H9 (cell line): ENCODE data around the gene PFKL. TPM values are rescaled to one million over a fixed set of nuclear protein-coding genes. Genes with fewer than 3 reads are reported as not detected.

Source experiments
- DNase-seq: peaks from one replicate; pipeline ENCODE4 v3.0.0-alpha.2; 2017
- H2AFZ ChIP-seq: one replicate; pipeline ENCODE4 v1.6.1; 2013; ENCODE audit warnings: mild to moderate bottlenecking, low read length, control low read depth, moderate library complexity
- H2AK5ac ChIP-seq: 2 replicates; pipeline ENCODE4 v1.6.1; 2013; ENCODE audit warnings: low read length, control low read depth, mixed read lengths; ENCODE audit not compliant: insufficient read length
- H2BK120ac ChIP-seq: one replicate; pipeline ENCODE4 v1.6.1; 2013; ENCODE audit warnings: low read depth, mild to moderate bottlenecking, low read length, control low read depth, inconsistent platforms; ENCODE audit not compliant: poor library complexity, severe bottlenecking
- H2BK12ac ChIP-seq: 2 replicates; pipeline ENCODE4 v1.6.1; 2013; ENCODE audit warnings: low read length, control low read depth, mixed read lengths, low read depth; ENCODE audit not compliant: insufficient read length
- H2BK15ac ChIP-seq: 2 replicates; pipeline ENCODE4 v1.6.1; 2013; ENCODE audit warnings: low read depth, low read length, control low read depth
- H2BK20ac ChIP-seq: one replicate; pipeline ENCODE4 v1.6.1; 2013; ENCODE audit warnings: low read depth, mild to moderate bottlenecking, low read length, control low read depth, inconsistent platforms; ENCODE audit not compliant: poor library complexity, severe bottlenecking
- H2BK5ac ChIP-seq: 2 replicates; pipeline ENCODE4 v1.6.1; 2013; ENCODE audit warnings: low read length, control low read depth, mixed read lengths; ENCODE audit not compliant: insufficient read length
- H3K14ac ChIP-seq: 2 replicates; pipeline ENCODE4 v1.6.1; 2013; ENCODE audit warnings: low read length, control low read depth; ENCODE audit not compliant: insufficient read depth
- H3K18ac ChIP-seq: 2 replicates; pipeline ENCODE4 v1.6.1; 2013; ENCODE audit warnings: low read depth, mild to moderate bottlenecking, mixed read lengths, low read length, control low read depth; ENCODE audit not compliant: insufficient read length
- H3K23ac ChIP-seq: 2 replicates; pipeline ENCODE4 v1.6.1; 2013; ENCODE audit warnings: low read length, control low read depth, mixed read lengths, low read depth; ENCODE audit not compliant: insufficient read length
- H3K23me2 ChIP-seq: 2 replicates; pipeline ENCODE4 v1.6.1; 2013; ENCODE audit warnings: low read depth, mild to moderate bottlenecking, mixed read lengths, low read length, control low read depth; ENCODE audit not compliant: insufficient read length, poor library complexity, severe bottlenecking
- H3K27ac ChIP-seq: 2 replicates; pipeline ENCODE4 v1.5.1; 2013; ENCODE audit warnings: low read length, control low read depth, mixed read lengths, low read depth; ENCODE audit not compliant: insufficient read length
- H3K27me3 ChIP-seq: 2 replicates; pipeline ENCODE4 v1.6.1; 2013; ENCODE audit warnings: low read length, control low read depth, inconsistent platforms; ENCODE audit not compliant: insufficient read depth
- H3K4ac ChIP-seq: 2 replicates; pipeline ENCODE4 v1.6.1; 2013; ENCODE audit warnings: low read depth, mild to moderate bottlenecking, control low read depth, inconsistent platforms, low read length, moderate library complexity
- H3K4me1 ChIP-seq: 2 replicates; pipeline ENCODE4 v1.6.1; 2013; ENCODE audit warnings: low read length, control low read depth, inconsistent platforms; ENCODE audit not compliant: insufficient read depth
- H3K4me2 ChIP-seq: 2 replicates; pipeline ENCODE4 v1.6.1; 2013; ENCODE audit warnings: low read length, control low read depth, mixed read lengths; ENCODE audit not compliant: insufficient read length, insufficient read depth
- H3K56ac ChIP-seq: 2 replicates; pipeline ENCODE4 v1.6.1; 2013; ENCODE audit warnings: low read depth, mild to moderate bottlenecking, mixed read lengths, low read length, control low read depth; ENCODE audit not compliant: insufficient read length
- H3K79me1 ChIP-seq: 2 replicates; pipeline ENCODE4 v1.6.1; 2013; ENCODE audit warnings: low read depth, mild to moderate bottlenecking, moderate library complexity, low read length, control low read depth, inconsistent platforms; ENCODE audit not compliant: insufficient read depth, poor library complexity, severe bottlenecking
- H3K79me2 ChIP-seq: 2 replicates; pipeline ENCODE4 v1.6.1; 2013; ENCODE audit warnings: low read length, control low read depth, inconsistent platforms; ENCODE audit not compliant: insufficient read depth
- H3K9ac ChIP-seq: 2 replicates; pipeline ENCODE4 v1.6.1; 2013; ENCODE audit warnings: low read length, control low read depth, mixed read lengths; ENCODE audit not compliant: insufficient read length; ENCODE audit errors: extremely low read depth
- H3K9me3 ChIP-seq: one replicate; pipeline ENCODE4 v1.6.1; 2013; ENCODE audit warnings: low read depth, low read length, inconsistent platforms; ENCODE audit not compliant: control insufficient read depth
- H3T11ph ChIP-seq: one replicate; pipeline ENCODE4 v1.6.1; 2013; ENCODE audit warnings: mild to moderate bottlenecking, low read length, control low read depth, inconsistent platforms
- H4K20me1 ChIP-seq: one replicate; pipeline ENCODE4 v1.6.1; 2013; ENCODE audit not compliant: control insufficient read depth, insufficient read length, insufficient read depth
- H4K5ac ChIP-seq: 2 replicates; pipeline ENCODE4 v1.6.1; 2013; ENCODE audit warnings: low read depth, mild to moderate bottlenecking, mixed read lengths, low read length, control low read depth; ENCODE audit not compliant: insufficient read length
- H4K8ac ChIP-seq: replicated peaks from 2 replicates; pipeline ENCODE4 v1.6.1; 2013; ENCODE audit warnings: low read length, control low read depth, mixed read lengths, low read depth; ENCODE audit not compliant: insufficient read length
- H4K91ac ChIP-seq: 2 replicates; pipeline ENCODE4 v1.6.1; 2013; ENCODE audit warnings: low read depth, mild to moderate bottlenecking, moderate library complexity, mixed read lengths, low read length, control low read depth; ENCODE audit not compliant: insufficient read length
- H3K27ac Mint-ChIP-seq, 3 experiments: 2 replicates in 2 of 3; 3 replicates in 1 of 3; pipeline ENCODE4 v1.8.0; 2020 to 2021; ENCODE audit warnings: mixed read lengths in 3 of 3, mild to moderate bottlenecking in 1 of 3, moderate library complexity in 1 of 3
- H3K27me3 Mint-ChIP-seq: 2 replicates; pipeline ENCODE4 v1.8.0; 2021; ENCODE audit warnings: low read depth, mild to moderate bottlenecking, moderate library complexity, mixed read lengths
- H3K36me3 Mint-ChIP-seq, 3 experiments: 2 replicates in 2 of 3; 3 replicates in 1 of 3; pipeline ENCODE4 v1.8.0; 2020 to 2021; ENCODE audit warnings: low read depth in 3 of 3, mixed read lengths in 3 of 3; ENCODE audit not compliant: insufficient read depth in 1 of 3
- H3K4me1 Mint-ChIP-seq, 2 experiments: 2 replicates each; pipeline ENCODE4 v1.8.0; 2020; ENCODE audit warnings: mixed read lengths in 2 of 2
- H3K4me3 Mint-ChIP-seq, 2 experiments: 2 replicates in 1 of 2; 3 replicates in 1 of 2; pipeline ENCODE4 v1.8.0; 2020 to 2021; ENCODE audit warnings: mild to moderate bottlenecking in 2 of 2, mixed read lengths in 2 of 2, moderate library complexity in 1 of 2
- H3K9me3 Mint-ChIP-seq, 2 experiments: 2 replicates in 1 of 2; 3 replicates in 1 of 2; pipeline ENCODE4 v1.8.0; 2020; ENCODE audit warnings: mild to moderate bottlenecking in 2 of 2, mixed read lengths in 2 of 2, moderate library complexity in 1 of 2
- CTCF ChIP-seq: fragments of 200-600 bp; sonication (generic); conservative IDR thresholded peaks from 3 replicates; pipeline ENCODE4 v1.8.0; 2021; ENCODE audit warnings: antibody characterized with exemption, mild to moderate bottlenecking
- WGBS: extraction: QIAGEN DNeasy Blood & Tissue Kit; methylation state at CpG from one replicate; pipeline ENCODE4 v1.1.7; 2013; ENCODE audit warnings: missing lambda C conversion rate, low lambda C conversion rate, mixed read lengths; ENCODE audit not compliant: insufficient read length; ENCODE audit errors: extremely low coverage; 5-methylcytosine and 5-hydroxymethylcytosine counted together
- total RNA-seq: library from RNA; stranded (reverse); gene quantifications from 2 replicates; pipeline ENCODE4 v1.2.1, GENCODE V29; 2021

PFKL gene
- total RNA-seq, 1 experiment from 2014 or later = 107 TPM

- H3K27ac ChIP-seq = no peak overlapping the region
- H4K5ac ChIP-seq = no peak overlapping the region
- H4K8ac ChIP-seq = no peak overlapping the region
- H3K23ac ChIP-seq = no peak overlapping the region
- H3K9me3 ChIP-seq = no peaks in the 10 kb centered on the region
- H2BK5ac ChIP-seq = no peak overlapping the region
- H3K27me3 Mint-ChIP-seq = no peaks in the 10 kb centered on the region
- H2BK15ac ChIP-seq = no peak overlapping the region
- no peaks in the 10 kb centered on the region for H3K79me1 ChIP-seq
- no peak overlapping the region for H2BK120ac ChIP-seq
- no peak overlapping the region for H2AFZ ChIP-seq
- no peak overlapping the region for H2BK12ac ChIP-seq
- no peak overlapping the region for H3K4ac ChIP-seq
- no peak for TF ChIP-seq CTCF
- peaks cover 3 to 15% (median 12%) of the 10 kb centered on the region in 3 experiments for H3K36me3 Mint-ChIP-seq
- H2AK5ac ChIP-seq = no peak overlapping the region
- H3K79me2 ChIP-seq = no peaks in the 10 kb centered on the region
- no peak for DNase-seq
- H3K56ac ChIP-seq = no peak overlapping the region
- no peak overlapping the region for H3K14ac ChIP-seq
- H3K23me2 ChIP-seq = no peaks in the 10 kb centered on the region
- no peak overlapping the region for H3T11ph ChIP-seq
- no peaks in the 10 kb centered on the region for H4K20me1 ChIP-seq
- no CpG with 5 or more reads among the region's 22 CpGs for WGBS
- H2BK20ac ChIP-seq = no peak overlapping the region
- no peak overlapping the region for H3K27ac Mint-ChIP-seq
- no peaks in the 10 kb centered on the region for H3K4me1 Mint-ChIP-seq
- no peak overlapping the region for H4K91ac ChIP-seq
- no peak overlapping the region for H3K9ac ChIP-seq
- no peaks in the 10 kb centered on the region for H3K9me3 Mint-ChIP-seq
- no peak overlapping the region for H3K18ac ChIP-seq
- no peaks in the 10 kb centered on the region for H3K27me3 ChIP-seq
- no peaks in the 10 kb centered on the region for H3K4me1 ChIP-seq
- no peak overlapping the region for H3K4me2 ChIP-seq
- H3K4me3 Mint-ChIP-seq = no peak overlapping the region
Measured at GRCh38 chr21:44317871-44318270, 18.0 kb downstream of the PFKL start.
